Muscle layer of colon (tissue), 2 donors: Measurements from ENCODE around the gene KANSL1L.
A peak's percentile ranks its signal among the peaks of the same experiment; 100 is the strongest.

ENCODE experiments used
- H3K27ac ChIP-seq: one replicate; pipeline ENCODE4 v1.7.0; 2013; ENCODE audit warnings: low read depth, mild to moderate bottlenecking, low read length, moderate library complexity
- H3K27me3 ChIP-seq, 2 donors: one replicate each; pipeline ENCODE4 v1.7.0; 2013; ENCODE audit warnings: low read length in 2 of 2, mild to moderate bottlenecking in 2 of 2; ENCODE audit not compliant: insufficient read depth in 2 of 2, control insufficient read depth in 1 of 2
- H3K36me3 ChIP-seq: one replicate; pipeline ENCODE4 v1.7.0; 2013; ENCODE audit warnings: mild to moderate bottlenecking, low read length; ENCODE audit not compliant: insufficient read depth
- H3K4me1 ChIP-seq: one replicate; pipeline ENCODE4 v1.7.0; 2013; ENCODE audit warnings: mild to moderate bottlenecking, low read length; ENCODE audit not compliant: insufficient read depth
- H3K4me3 ChIP-seq, 2 donors: one replicate each; pipeline ENCODE4 v1.7.0; 2013; ENCODE audit warnings: low read length in 2 of 2, low read depth in 1 of 2, mild to moderate bottlenecking in 1 of 2, moderate library complexity in 1 of 2
- H3K9ac ChIP-seq: one replicate; pipeline ENCODE4 v1.7.0; 2013; ENCODE audit warnings: low read length
- H3K9me3 ChIP-seq: one replicate; pipeline ENCODE4 v1.7.0; 2013; ENCODE audit warnings: mild to moderate bottlenecking, low read length
- donor health status: abdominal sarcoma.
- donor health status: Adenocarcinoma of cecum.

The KANSL1L gene

DNA sequence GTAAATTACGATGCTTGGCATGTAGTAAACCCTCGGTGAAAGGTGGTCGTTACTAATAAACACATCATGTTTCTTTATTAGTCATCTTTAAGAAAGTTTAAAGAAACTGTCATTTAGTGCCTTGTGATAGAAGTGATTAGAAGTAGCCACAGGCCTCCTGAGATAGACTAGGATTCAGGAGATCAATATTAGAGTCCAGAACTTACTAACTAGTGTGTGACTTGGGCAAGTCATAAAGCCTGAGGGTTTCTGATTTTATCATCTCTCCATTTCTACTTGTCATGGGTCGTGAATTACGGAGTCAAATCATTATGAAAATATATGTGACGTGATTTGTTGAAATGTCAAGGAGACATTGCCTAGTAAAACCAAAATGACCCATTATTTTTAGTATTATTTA, 162.1 kb downstream of the KANSL1L start:
- H3K9me3 ChIP-seq = no peaks in the 10 kb centered on the region
- peaks cover 22% of the 10 kb centered on the region for H3K4me1 ChIP-seq
- no peak overlapping the region for H3K27ac ChIP-seq
- no peak overlapping the region for H3K4me3 ChIP-seq
- H3K9ac ChIP-seq = no peak overlapping the region
- H3K27me3 ChIP-seq = no peaks in the 10 kb centered on the region
- peaks cover 13% of the 10 kb centered on the region for H3K36me3 ChIP-seq

DNA sequence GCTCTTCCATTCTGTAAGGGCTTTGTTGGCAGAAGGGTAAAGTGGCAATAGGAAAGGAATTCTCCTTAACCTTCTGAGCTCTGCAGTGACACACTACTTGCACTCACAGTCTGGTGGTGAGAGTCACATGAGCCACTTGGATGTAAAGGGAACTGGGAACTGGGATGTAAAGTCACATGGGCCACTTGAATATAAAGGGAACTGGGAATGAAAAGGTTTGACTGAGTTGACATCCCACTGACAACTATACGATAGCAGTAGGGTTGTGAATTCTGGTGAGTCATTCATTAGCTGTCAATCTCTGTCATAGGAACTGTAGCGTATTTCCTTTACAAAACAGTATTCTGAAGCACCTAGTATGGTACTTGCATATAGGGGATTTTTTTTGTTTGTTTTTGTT, 163.3 kb downstream of the KANSL1L start:
- no peak overlapping the region for H3K9ac ChIP-seq
- H3K27ac ChIP-seq = no peak overlapping the region

DNA sequence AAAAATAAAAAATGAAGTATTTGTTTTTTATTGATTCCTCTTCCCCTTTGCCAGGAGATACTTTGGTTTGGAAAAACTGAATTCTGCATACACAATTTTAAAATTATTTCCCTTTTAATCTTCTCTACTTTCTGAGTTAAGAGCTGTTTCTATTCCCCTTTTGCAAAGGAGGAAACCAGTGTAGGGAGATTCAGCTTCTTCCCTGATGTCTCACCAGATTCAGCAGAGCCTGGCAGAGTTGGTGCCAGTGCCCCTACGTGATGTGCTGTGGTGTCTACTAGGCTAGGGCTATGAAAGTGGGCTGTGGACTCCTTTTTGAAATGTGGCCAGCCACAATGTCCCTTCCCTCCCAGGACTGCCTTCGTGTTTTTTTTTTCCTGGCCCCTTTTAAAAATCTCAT, 166.3 kb downstream of the KANSL1L start:
- H3K27ac ChIP-seq = no peak overlapping the region
- no peaks in the 10 kb centered on the region for H3K9me3 ChIP-seq
- H3K9ac ChIP-seq = no peak overlapping the region
- H3K4me1 ChIP-seq = peaks cover 35% of the 10 kb centered on the region
- no peak overlapping the region for H3K4me3 ChIP-seq
- H3K27me3 ChIP-seq = no peaks in the 10 kb centered on the region
- peaks cover 4% of the 10 kb centered on the region for H3K36me3 ChIP-seq

More for the DNA sequence above, 163.3 kb downstream of the KANSL1L start:
- peaks cover 13% of the 10 kb centered on the region for H3K36me3 ChIP-seq
- no peak overlapping the region for H3K4me3 ChIP-seq
- no peaks in the 10 kb centered on the region for H3K9me3 ChIP-seq
- peaks cover 34% of the 10 kb centered on the region for H3K4me1 ChIP-seq
- no peaks in the 10 kb centered on the region for H3K27me3 ChIP-seq

DNA sequence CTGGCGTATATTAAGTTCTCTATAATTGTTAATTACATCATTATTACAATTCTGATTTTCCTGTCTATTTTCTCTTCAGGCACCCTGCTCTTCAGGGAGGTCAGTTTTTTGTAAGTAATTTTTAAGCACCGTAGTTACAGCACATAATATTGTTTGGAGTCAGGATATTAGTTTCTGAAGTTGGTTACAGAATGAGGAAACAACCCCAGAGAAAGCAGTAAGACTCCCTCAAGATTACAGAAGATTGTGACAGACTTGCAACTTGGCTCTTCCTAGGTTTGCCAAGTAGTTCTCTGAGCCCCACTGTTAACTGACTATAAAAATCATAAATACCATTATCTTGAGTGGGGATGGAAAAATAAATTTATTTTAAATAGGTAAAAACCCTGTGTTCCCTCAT, 167.8 kb downstream of the KANSL1L start:
- Histone ChIP-seq H3K4me3 (peak overlapping the region; percentile 66 to 98), H3K27ac (no peak overlapping the region), H3K9me3 (no peaks in the 10 kb centered on the region), H3K4me1 (peaks cover 35% of the 10 kb centered on the region), H3K27me3 (no peaks in the 10 kb centered on the region), H3K9ac (peak overlapping the region; percentile 87), H3K36me3 (no peaks in the 10 kb centered on the region)

DNA sequence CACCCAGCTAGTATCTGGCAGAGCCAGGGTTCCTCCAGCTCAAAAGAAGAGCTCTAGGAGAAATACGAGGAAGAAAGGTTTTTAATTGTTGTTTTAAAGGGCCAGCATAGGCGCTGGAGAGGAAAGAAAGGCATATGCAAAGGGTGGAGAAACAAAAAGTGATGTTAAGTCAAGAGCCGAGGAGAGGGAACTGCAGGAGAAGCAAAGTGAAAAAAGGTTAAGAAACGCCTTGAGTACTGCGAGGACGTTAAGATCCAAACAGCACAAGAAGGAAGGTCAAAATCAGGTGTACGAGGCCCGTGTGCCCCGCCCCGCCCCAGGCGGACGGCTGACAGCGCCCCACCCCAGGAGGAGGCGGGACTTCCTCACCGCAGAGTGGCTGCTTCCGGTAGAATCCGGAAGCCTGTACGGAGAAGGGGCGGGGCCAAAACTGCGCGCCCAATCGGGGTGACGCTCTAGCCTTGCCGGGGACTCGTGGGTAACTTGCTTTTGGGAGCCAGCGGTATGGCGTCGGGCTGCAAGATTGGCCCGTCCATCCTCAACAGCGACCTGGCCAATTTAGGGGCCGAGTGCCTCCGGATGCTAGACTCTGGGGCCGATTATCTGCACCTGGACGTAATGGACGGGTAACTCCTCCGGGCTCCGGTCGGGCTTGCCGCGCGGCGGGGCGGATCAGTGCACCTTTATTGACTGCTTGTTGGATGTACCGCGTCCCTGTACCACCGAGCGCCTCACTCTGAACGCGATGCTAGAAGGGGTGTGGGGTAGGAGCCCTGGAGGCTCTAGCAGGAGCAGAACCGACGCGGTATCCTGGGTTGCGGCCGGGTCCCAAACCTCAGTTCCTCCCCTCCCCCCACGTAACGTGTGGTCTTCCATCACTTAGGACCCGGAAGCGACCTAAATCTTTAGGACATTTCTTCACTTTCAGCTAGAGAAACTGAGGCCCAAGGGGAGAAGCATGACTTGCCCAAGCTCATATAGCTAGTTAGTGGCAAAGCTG, 168.8 kb downstream of the KANSL1L start, which contains the start of gene RPE:
Gene RPE, plus strand, starts transcription at position 481 of the 1,000 bp plus-strand sequence. Its CDS starts 24 bp downstream, at position 505.
- no peaks in the 10 kb centered on the region for H3K36me3 ChIP-seq
- no peaks in the 10 kb centered on the region for H3K27me3 ChIP-seq
- peak within 1 kb of the TSS; percentile 68 for H3K27ac ChIP-seq
- peak within 1 kb of the TSS; percentile 66 to 98 for H3K4me3 ChIP-seq
- peak within 1 kb of the TSS; percentile 87 for H3K9ac ChIP-seq
- H3K9me3 ChIP-seq = no peaks in the 10 kb centered on the region
- peaks cover 35% of the 10 kb centered on the region for H3K4me1 ChIP-seq

DNA sequence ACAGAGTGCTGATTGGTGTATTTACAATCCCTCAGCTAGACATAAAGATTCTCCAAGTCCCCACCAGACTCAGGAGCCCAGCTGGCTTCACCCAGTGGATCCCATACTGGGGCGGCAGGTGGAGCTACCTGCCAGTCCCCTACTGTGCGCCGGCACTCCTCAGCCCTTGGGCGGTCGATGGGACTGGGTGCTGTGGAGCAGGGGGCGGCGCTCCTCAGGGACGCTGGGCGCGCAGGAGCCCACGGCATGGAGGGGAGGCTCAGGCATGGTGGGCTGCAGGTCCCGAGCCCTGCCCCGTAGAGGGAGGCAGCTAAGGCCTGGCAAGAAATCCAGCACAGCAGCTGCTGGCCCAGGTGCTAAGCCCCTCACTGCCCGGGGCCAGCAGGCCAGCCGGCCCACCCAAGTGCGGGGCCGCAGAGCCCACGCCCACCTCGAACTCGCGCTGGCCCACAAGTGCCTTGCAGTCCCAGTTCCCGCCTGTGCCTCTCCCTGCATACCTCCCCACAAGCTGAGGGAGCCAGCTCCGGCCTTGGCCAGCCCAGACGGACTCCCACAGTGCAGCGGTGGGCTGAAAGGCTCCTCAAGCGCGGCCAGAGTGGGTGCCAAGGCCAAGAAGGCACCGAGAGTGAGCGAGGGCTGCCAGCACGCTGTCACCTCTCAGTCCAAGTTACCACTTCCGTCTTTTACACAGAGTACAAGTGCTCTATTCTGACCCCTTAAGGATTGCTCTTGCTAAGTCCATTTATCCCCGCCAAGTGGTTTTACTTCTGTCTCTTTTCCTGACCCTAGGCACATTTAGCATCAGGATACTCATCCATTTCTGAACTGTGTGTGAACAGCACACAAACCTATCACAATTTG, 170.5 kb downstream of the KANSL1L start:
- H3K9ac ChIP-seq = no peak overlapping the region

DNA sequence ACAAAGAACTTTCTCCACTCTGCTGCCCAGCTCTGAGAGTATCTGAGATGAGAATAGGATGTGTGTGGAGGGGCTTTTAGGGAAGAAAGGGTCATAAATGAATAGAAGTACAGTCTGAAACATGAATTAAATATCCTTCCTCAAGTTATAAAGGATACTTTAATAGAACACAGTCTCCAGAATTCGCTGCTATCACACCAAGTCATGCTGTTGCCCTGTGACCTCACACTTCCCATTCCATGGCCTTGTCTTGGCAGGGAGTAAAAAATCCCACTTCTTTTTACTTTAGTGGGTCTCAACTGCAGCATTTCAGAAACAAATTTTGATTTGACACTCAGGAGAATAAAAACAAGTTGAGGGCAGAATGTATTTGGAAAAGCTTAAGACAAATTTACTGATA, 172.6 kb downstream of the KANSL1L start:
- Histone ChIP-seq H3K27ac (no peak overlapping the region), H3K9me3 (no peaks in the 10 kb centered on the region), H3K27me3 (no peaks in the 10 kb centered on the region), H3K36me3 (no peaks in the 10 kb centered on the region), H3K9ac (no peak overlapping the region), H3K4me1 (peaks cover 7% of the 10 kb centered on the region), H3K4me3 (no peak overlapping the region)

More for the DNA sequence above, 170.5 kb downstream of the KANSL1L start:
- Histone ChIP-seq H3K4me3 (no peak overlapping the region), H3K36me3 (no peaks in the 10 kb centered on the region), H3K4me1 (peaks cover 28% of the 10 kb centered on the region), H3K27me3 (no peaks in the 10 kb centered on the region), H3K9me3 (no peaks in the 10 kb centered on the region), H3K27ac (no peak overlapping the region)

DNA sequence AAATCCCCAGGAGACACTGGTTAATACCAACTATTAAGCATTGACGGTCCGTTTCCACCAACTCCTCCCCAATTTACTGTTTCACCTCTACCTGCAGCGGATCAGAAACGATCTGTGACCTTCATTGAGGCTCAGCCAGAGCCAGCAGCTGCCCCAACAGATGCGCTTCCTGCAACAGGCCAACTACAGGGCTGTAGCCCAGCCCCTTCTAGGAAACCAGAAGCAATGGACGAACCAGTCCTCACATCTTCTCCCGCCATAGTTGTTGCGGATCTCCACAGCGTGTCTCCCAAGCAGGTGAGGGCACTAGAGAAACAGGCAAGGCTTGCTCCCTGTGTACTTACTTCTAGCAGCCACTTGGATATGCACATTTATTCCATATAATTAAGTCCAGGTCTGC, 177.2 kb downstream of the KANSL1L start:
- H3K9me3 ChIP-seq = no peaks in the 10 kb centered on the region
- H3K36me3 ChIP-seq = no peaks in the 10 kb centered on the region
- no peak overlapping the region for H3K27ac ChIP-seq
- H3K27me3 ChIP-seq = no peaks in the 10 kb centered on the region
- no peak overlapping the region for H3K4me3 ChIP-seq
- H3K4me1 ChIP-seq = no peaks in the 10 kb centered on the region
- H3K9ac ChIP-seq = no peak overlapping the region

DNA sequence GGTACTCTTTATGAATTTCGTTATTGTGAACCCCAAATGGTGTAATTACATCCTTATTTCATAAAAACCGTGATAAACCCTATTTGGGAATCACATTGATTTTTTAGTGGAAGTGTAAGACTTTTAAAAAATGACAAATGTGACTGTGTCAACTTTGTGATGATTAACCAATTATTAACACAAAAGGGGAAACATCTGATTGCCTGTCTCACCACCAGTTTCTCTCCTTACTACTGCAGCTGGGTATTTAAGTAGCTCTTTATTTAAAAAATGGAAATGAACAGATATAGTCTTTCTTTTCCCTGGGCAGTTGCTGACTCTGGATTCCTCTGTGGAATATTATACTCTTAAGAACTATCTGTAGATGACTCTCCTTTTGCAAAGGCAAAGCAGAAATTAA, 180.4 kb downstream of the KANSL1L start:
- no peaks in the 10 kb centered on the region for H3K27me3 ChIP-seq
- H3K4me3 ChIP-seq = no peak overlapping the region
- H3K36me3 ChIP-seq = no peaks in the 10 kb centered on the region
- no peak overlapping the region for H3K9ac ChIP-seq
- H3K9me3 ChIP-seq = no peaks in the 10 kb centered on the region
- no peaks in the 10 kb centered on the region for H3K4me1 ChIP-seq
- no peak overlapping the region for H3K27ac ChIP-seq

DNA sequence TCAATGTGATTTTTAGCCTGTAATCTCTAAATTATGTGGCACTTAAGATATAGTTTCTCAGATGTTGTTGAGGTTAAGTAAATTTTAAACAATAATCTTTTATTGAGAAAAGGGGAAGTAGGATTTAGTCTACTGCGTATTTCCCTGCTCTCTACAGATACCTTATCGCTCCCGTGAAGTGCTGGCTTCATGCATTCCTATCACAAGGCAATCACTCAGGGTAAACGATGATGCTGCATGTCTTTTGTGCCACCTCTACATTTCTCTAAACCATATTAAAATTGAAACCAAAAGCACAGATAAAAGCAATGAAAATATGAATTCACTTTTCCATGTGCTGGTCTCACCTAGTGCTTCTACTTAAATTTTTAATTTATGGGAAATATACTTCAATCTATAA, 183.2 kb downstream of the KANSL1L start:
- no peaks in the 10 kb centered on the region for H3K36me3 ChIP-seq
- no peaks in the 10 kb centered on the region for H3K4me1 ChIP-seq
- no peak overlapping the region for H3K9ac ChIP-seq
- no peak overlapping the region for H3K4me3 ChIP-seq
- no peaks in the 10 kb centered on the region for H3K27me3 ChIP-seq
- no peaks in the 10 kb centered on the region for H3K9me3 ChIP-seq
- no peak overlapping the region for H3K27ac ChIP-seq

DNA sequence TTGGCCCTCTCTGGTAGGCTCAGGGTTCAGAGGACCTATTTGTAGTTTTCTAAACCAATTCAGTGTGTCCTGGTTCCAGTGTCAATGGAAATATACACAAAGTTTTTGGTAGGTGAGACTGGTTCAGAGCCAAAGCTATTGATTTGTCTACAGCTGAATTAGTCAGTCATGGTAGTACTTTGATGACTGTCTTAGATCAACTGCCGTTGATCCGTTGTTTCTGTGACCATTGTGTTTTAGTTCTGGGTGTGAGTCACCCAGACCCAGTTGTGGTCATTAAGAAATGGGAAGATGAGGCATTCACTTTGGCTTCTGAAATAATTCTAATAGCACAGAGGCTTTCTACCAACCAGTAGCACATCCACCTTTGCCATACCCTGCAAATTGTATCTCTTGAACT, 184.8 kb downstream of the KANSL1L start:
- no peaks in the 10 kb centered on the region for H3K27me3 ChIP-seq
- H3K36me3 ChIP-seq = no peaks in the 10 kb centered on the region
- no peak overlapping the region for H3K27ac ChIP-seq
- no peaks in the 10 kb centered on the region for H3K4me1 ChIP-seq
- no peak overlapping the region for H3K4me3 ChIP-seq
- no peaks in the 10 kb centered on the region for H3K9me3 ChIP-seq
- H3K9ac ChIP-seq = no peak overlapping the region
